GM19240 (cell line): ENCODE data around the gene QKI.

ENCODE experiments used
- DNase-seq: peaks from one replicate; pipeline ENCODE4 v3.0.0; 2011; ENCODE audit warnings: low spot score; ENCODE audit not compliant: insufficient read length

The QKI gene

DNA sequence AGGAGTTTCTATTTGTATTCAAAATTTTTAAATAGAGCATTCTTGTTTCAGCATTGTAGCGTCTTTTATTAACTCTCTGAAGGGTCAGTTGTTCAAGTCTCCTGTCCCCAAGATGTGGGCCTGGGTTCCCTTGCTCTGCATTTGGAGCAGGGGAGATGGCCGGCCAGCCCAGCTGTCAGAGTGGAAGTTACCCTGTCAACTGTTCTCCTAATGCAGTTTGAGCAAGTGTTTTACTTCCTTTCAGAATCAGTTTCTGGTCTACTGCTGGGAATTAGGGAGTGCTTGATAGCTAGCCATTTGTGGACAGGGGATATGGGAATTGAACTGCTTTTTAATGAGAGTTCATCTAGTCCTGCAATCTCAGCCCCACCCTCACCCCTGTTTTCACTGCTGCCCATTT, 116.6 kb downstream of the QKI start:
- DNase-seq, result no peak

DNA sequence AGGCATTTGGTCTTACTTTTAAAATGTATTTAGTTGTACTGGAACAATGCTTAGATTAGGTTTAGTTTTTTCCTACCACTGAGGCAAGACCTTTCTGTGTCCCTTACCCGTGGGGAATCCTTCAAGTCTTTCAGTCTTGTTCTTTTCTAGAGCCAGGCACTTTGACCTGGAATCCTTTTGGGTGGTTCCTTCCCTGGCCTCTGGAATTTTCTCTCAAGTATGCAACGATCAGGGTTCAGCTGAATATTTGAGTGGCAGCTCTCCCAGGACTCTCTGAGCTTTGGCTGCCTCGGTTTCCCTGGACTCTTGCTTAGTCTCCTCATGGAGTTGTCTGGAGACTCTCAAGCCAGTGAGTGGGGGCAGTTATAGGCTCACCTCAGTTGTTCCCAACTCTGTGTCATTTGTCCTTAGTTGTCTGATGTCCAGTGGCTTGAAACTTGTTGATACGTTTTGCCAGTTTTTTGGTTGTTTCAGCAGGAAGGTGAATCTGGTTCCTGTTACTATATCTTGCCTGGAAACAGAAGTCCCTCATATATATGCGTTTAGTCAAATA, 118.1 kb downstream of the QKI start:
- no peak for DNase-seq

DNA sequence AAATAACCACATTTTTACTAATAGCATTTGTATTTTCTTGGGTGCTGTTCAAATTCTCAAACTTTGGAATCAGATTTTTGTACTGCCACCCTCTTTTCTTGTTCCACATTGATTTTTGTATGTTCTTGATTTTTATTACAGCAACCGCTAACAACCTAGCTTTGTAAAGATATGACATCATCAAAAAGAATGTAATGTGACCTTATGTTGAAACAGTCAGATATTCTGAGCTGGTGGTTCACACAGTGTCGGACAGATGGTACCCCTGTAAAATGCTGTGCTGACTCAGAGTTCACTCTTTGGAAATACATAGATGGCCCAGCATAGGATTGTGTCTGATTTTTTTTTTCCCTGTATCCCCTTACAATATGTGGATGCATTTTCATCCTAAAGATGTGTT, 118.9 kb downstream of the QKI start:
- no peak for DNase-seq

DNA sequence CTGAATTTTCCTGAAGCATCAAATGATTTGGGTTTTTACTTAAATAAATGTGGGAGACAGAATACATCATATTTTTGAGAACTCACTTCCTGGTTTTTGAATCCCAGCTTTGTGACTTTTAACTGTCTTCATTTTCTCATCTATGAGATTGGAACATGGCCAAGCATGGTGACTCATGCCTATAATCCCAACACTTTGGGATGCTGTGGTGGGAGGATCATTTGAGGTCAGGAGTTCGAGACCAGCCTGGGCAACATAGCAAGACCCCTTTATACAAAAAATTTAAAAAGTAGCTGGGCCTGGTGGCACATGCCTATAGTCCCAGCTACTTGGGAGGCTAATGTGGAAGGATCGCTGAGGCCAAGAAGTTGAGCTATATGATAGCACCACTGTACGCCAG, 122.3 kb downstream of the QKI start:
- DNase-seq, result no peak

DNA sequence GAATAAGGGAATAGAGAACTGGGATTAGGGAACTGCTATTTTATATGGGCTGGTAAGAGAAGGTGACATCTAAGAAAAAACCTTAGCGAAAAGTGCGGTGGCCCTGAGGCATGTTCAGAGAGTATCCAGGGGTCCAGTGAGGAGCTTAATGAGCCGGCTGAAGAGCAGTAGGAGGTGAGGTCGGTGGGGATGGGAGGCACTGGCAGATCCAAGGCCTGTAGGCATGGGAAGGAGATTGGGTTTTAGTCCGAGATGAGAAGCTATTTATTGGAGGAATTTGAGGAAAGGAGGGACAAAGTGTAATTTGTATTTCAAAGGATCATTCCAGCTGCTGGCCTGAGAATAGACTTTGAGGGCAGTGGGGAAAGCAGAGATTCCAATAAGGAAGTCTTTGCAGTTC, 123.8 kb downstream of the QKI start:
- no peak for DNase-seq

DNA sequence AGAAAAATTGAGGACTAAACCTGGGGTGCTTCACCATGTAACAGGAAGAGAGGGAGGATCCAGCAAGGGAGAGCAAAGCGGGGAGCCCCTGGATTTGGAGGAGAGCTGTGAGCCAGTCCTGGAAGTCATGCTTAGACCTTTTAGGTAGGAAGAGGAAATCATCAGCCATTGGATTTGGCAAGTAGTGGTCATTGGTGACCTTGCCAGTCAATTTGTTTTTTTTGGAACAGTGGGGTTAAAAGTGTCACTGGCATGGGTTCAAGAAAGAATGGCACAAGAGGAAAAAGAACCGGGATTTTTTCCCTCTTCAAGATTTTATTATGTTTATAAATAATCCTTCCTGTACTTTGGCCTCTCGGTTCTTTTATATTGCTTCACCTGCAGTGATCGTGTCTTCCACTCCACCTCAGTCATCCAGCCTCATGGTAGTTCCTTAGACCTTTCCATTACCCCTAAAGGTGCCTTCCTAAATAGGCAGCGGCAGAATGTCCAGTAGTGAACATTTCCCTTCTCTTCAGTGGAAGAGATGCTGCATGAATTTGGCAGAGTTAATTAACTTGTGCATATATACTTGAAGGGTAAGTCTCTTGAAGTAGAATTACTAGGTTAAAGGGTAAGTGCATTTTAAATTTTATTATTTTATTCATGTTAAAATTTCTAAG, 124.7 kb downstream of the QKI start:
- DNase-seq, result no peak

DNA sequence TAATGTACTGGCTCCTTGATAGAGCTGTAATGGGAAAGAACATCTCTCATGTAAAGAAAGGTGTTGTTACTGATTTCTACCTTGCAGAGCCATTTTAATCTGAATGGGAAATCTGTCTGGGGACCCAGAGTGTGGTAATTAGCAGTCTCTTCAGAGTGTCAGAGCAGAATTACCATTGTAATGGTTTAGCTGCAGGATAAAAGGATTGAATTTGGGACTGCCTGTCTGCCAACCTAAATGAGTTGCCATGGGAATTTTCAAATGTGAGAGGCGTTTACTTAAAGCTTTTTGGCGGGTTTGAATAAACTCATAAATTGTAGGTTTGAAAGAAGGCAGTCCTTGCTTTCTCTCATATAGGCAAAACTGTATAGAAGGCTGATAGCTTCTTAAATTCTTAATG, 128.8 kb downstream of the QKI start:
- no peak for DNase-seq

DNA sequence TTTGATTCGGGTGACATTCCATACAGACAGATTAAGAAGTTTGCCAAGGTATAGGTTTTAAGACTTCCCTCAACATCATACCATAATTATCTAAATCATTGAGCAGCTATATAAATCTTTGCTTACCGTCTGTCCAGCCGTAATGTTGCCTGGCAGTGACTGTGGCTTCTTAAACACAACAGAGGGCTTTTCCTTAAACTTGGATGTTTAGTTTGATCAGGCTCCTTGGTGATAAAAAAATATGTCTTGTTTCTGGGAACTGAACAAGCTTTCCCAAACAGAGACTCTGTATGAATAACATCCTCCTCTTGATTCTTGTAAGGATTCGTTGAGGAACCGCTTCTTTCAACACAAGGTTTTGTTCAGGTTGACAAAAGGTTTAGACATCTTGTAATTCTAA, 130.9 kb downstream of the QKI start:
- DNase-seq, result no peak

DNA sequence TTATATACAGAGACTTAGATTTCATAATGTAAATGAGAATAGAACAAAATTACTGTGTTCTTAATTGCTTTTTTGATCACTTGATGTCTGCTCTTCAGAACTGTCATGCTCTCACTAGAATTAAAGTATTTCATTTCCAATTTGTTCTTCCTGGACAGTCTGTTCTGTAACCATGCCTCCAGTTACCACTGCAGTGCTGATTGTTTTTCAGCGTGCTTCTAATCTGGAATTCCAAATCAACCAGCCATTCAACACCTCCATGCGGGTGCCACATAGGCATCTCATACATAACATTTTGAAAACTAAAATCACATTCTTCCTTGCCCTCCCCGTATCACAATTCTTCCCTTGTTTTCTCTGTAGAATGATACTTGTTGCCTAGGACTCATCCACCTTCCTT, 132.8 kb downstream of the QKI start:
- no peak for DNase-seq

DNA sequence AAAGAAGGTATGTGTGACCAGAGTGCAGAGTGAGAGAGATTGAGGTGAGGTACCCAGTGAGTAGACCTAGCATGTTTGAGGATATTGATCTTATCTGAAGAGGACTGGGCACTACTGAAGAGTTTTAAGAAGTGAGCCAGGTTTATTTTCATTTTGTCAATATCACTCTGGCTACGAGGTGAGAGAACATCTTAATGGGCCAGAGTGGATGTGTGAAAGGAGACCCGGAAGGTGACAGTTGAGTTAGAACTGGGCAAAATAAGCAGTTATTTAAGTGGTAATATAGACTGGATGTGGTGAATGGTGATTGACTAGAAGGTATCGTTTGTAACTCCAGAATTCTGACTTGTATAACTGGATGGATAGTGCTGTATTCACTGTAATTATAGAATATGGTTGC, 134.1 kb downstream of the QKI start:
- DNase-seq, result no peak

DNA sequence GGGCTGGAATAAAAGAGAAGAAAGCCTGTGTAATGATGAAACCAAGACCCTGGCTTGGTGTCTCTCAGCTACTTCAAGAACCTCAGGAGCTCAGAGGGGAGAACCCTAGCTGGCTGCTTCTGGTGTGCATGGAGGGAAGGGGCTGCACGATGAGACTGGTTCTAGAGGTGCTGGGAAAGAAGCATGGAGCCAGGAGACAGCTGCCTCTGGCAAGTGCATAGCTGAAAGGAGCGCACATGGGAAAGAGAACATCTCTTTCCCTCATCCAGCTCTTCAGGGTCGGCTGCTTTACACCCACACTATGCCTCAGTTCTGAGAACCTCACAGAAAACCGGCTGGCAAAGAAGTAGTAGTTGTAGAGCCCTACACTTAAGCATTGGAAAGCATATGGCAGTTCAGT, 139.5 kb downstream of the QKI start:
- no peak for DNase-seq

DNA sequence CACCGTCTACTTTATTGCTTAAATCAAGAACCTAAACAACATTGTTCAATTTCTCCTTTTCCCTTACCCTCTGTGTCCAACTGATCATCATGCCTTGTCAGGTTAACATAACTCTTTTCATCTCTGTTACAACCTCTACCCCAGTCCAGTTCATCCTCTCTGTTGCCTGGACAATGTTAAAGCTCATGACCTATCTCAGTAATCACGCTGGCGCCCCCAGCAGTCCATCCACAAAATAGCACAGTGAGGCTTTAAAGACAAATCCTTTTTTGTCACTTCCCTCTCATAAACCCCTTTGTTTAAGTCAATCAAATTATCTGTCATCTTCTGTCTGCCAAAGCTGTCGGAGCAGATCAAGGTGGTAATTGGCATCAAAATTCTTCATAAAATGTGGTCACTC, 140.1 kb downstream of the QKI start:
- DNase-seq, result peak; percentile 1

DNA sequence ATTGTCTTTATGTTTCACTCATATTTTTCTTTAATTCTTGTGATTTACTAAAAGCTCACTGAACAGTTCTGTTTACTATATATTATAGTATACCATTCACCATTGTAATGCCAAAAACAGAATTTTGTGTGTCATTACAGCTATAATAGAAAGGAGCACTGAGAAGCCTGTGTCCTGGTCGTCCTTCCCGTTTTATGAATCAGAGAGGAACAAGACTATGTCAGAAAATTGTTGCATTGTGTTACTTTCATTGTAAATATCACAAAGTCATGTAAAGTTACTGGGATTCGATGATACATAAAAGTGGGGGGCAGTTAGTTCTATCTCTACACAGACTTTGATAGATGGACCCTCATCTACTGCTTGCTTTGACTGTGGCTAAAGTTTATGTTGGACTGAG, 145.1 kb downstream of the QKI start:
- DNase-seq, result no peak

DNA sequence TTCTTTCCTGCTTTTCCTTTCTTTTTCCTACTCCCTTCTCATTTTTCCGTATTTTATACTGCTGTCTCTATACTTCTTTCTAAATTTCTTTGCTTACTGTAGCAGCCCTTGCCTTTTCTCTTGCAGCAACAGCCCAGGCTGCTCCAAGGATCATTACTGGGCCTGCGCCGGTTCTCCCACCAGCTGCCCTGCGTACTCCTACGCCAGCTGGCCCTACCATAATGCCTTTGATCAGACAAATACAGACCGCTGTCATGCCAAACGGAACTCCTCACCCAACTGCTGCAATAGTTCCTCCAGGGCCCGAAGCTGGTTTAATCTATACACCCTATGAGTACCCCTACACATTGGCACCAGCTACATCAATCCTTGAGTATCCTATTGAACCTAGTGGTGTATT, 148.8 kb downstream of the QKI start:
- no peak for DNase-seq

DNA sequence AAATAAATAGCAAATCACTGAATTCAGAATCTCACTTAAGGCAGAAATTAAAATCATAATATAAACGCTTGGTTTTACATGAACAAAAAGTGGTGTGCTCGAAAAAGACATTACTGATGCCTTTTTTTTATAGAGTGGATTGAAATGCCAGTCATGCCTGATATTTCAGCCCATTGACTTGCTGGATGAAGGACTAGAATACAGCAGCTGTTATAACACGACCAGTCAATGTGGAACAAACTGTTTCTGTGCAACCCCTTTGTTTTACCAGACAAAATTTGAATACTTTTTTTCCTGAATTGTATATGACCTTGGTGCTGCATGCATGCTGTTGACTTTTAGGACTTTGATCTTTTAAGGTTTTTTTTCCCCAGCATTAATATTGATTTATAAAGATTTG, 150.0 kb downstream of the QKI start:
- DNase-seq, result no peak

DNA sequence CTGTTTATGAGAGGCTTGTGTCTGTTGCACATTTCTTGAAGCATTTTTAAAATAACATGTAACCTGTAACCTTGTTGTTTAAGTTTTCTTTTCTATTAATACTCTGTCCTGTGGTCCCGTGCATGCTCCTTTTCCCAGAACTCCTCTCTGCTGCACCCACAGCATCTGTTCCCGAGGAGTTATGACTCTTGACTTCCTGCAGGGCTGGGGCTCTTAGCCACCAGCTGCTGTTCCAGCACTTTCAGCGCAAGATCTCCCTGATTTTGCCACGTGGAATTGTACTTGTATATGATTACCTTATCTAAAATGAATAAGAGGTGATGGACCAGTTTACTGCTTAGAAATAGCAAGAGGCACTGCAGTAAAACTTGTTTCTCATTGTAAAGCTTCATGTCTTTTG, 150.6 kb downstream of the QKI start:
- DNase-seq, result no peak

DNA sequence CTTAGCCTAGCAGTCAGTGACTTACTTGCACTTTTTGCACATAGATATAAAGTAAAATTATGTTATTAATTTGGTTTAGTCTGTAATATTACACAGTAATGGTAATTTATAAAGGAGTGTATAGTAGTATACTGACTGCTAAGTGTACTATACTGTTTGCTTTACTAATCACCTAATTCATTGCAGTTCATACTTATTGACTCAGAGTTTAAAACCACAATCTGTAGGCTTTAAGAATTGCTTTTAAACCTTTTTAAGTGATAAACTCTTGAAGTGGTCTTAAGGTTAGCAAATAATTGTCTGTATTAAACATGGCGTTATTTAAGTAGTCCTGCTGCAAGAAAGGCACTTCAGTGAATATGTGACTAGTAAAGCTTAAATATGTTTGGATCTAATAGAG, 151.5 kb downstream of the QKI start:
- DNase-seq, result no peak

DNA sequence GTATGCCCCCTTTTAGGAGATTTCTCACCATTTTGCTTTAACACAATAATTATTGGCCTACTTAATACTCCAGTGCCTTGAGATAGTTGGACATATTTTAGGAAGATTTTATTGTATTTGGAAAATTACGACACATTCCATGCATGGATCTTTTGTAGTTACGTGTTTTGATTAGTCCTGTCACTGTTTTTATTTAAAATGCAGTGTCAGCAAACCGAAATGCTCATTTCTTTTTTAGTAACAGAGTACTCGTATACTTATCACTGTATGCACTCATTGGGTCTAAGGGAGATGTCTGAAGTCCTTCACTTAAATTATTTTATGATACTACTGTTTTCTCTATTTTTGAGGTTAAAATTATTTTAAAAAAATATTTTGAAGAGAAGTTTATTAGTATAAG, 153.8 kb downstream of the QKI start:
- no peak for DNase-seq

DNA sequence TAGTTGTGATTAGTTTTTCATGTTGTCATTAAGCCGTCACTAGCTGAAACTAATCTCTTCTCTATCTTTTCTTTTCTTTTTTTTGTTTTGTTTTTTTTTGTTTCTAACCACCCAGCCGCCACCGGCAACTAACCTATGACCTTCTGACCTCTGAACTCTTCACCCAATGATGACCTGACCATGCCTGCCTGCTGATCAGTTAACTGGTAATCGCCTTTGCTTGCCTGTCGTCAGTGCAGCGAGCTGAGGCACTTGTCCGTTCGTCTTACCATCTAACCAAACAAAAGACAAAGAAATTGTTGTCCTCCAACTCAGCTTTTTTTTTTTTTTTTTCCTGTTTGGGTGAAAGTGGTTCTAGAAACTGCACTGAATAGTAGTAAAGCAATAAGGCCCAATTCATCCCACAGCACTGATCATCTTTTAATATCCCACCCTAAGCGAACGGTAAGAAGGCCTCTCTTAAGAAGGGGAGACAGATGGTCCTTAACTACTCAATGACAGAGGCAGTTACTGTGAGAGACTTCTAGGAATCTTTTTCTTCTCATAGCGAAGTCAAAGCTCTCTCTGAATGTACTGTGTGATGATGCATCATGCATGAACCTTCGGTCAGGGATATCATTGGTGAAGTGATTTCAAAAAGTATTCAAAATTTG, 156.2 kb downstream of the QKI start:
- DNase-seq, result no peak

DNA sequence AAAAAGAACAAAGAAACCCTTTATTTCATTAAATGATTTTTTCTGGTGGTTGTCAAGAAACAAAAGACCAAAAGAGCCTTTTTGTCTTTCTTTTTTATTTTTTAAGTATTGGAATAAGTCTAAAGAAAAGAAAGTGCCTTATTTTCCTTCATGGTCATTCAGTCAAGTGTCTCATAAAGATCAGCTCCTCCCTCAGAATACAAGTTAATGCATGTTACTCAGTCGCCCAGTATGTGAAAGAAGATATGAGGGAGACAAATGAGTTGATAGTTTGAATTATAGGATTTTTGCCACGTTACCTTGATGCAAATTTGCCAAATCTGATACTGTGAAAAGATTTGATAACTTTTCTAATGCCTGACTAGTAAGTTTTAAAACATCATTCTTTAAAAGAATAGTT, 157.2 kb downstream of the QKI start:
- no peak for DNase-seq

DNA sequence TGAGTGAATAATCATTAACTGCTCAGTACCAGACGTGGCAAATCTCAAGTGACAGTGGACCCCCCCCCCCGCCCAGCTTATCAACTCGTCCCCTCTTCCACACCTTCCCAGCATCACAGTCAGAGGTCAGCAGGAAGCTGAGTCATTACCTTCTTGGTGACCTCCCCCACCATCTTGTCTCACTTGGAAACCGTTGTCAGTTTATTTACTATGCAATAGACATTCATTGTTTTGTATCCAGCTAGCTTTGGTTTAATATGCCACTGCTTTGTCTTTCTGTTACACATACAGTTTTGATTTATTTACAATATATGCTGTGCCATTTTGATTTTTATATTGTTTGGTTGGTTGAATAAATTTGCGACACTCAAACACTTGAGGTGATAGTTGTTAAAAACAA, 158.1 kb downstream of the QKI start:
- DNase-seq, result no peak

DNA sequence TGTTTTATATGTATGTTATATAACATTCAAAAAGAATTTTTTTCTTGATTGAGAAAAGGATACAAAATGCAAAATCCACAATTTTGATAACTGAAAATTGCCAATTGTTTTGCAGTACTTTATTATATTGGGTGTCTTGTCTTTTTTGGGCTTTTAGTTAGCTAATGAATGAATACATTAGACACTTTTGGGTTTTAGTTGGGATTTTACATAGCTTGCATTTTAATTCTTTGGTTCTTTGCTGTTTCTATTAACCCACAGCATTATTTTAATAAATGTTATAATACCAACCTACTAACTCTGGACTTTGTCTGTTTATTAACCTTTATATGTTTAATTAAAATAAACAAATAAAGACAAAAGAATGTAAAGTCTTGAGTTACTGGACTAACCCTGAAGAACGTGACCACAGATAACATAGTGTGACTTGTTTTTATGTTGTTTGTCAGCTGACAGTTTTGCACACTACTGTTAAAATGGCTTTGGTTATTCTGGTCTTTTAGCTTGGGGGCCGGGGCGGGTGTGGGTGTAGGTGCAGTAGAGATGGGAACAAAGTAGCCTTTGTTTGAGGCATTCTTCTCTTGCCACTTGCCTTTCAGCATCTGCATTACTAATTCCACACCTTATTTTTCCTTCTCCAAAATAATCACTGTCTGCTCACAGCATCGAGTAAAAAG, 159.1 kb downstream of the QKI start:
- DNase-seq, result no peak

DNA sequence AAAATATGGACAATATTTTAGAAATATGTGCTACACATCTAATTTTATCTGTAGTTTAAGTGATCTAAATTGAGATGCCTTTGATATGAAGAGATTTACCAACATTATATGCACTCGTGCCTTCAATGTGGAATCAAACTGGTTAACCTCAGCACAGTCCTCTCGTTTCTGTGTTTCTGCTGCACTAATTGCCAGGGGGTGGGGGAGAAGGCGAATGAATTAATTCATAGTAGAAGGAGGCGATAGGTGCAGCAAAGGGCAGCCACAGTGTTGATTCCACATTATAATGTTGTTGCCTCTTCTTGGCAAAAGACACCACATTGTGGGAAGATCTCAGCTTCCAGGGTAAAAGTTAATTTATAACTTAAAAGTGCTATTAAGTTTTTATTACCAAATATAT, 161.6 kb downstream of the QKI start:
- no peak for DNase-seq
